Epithelial cell of esophagus (primary cell): Measurements from ENCODE around the gene HTRA3.

ENCODE experiments used
- DNase-seq: peaks from one replicate; pipeline ENCODE4 v3.0.0; 2010; ENCODE audit warnings: low read depth
- H3K4me3 ChIP-seq: 2 replicates; pipeline ENCODE4 v1.5.1; 2011; ENCODE audit warnings: mild to moderate bottlenecking, low read length, control low read depth
- CTCF ChIP-seq: IDR thresholded peaks from 2 replicates; pipeline ENCODE4 v1.5.1; 2011; ENCODE audit warnings: low read depth, mild to moderate bottlenecking, low read length, control low read depth, inconsistent platforms; ENCODE audit not compliant: insufficient read depth; ENCODE audit errors: missing control alignments

Gene HTRA3

DNA sequence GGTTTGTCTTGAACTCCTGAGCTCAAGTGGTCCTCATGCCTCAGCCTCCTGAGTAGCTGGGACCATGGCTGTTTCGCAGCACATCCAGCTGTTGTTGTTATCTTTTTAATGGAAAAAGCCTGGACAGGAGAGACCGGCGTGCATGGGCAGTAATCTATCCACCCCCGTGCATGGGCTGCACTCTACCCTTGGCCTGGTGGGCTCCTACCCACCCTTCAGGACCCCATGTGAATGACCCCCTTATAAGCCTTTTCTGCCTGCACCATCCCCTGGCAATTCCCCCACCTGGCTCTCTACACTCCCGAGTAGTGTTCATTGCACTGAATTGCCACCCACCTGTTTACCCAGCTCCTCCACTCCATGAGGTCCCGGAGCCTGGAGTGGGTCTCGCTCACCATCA, 18.9 kb upstream of the HTRA3 start:
- DNase-seq = no peak
- TF ChIP-seq CTCF = no peak
- H3K4me3 ChIP-seq = no peak overlapping the region

DNA sequence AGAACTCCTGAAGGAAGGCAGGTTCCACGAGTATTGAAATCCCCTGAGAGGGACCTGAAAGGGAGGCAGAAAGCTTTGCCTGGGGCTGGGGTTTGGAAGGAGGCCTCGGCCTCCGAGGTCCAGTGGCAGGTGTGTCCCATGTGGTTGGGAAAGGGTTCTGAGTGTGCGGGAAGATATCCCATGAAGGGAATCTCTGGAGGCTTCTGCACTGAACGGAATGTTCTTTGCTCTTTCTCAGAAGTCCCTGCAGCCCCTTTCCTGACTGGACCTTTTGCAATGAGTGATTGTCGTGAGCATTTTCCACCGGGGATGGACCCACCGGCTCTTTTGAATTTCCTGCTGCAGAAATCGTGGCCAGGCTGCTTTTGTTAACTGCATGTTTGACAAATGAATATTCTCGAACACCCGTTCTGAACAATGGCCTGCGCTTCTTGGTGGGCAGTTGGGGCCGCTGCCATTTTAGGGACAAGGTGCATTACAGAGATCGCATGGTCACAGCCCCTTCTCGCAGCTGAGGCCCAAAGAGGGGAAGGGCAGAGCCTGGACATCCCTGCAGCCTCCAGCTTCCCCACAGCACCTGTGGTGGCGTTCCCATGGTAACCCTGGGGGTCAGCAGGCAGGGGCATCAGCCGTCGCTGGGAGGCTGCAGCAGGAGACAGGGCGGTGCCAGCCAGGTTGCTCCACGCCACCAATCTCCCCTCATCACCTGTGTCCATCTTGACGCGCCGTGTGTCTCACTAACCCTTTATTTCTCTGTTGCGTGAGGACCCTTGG, 18.3 kb upstream of the HTRA3 start:
- no peak for TF ChIP-seq CTCF
- no peak overlapping the region for H3K4me3 ChIP-seq
- no peak for DNase-seq

- no peak for DNase-seq
- TF ChIP-seq CTCF = no peak
- H3K4me3 ChIP-seq = no peak overlapping the region
These were observed 17.0 kb upstream of the HTRA3 start for GRCh38 chr4:8252301-8253173.

DNA sequence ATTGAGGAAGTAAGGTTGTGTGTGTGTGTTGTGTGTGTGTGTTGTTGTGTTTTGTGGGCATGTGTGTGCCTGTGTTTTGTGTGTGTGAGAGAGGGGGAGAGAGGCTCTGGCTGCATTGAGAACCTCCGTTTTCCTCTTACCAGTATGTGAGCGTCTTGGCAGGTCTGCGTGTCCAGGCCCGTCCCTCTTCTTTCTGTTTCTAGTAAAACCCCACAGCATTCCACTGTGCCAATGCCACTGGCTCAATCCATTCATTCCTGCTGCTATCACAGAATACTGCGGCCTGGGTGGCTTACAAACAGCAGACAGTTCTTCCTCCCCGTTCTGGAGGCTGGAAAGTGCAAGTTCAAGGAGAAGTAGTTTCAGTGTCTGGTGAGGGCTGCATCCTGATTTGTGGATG, 15.5 kb upstream of the HTRA3 start:
- no peak overlapping the region for H3K4me3 ChIP-seq
- peak; percentile 84 for DNase-seq
- no peak for TF ChIP-seq CTCF

DNA sequence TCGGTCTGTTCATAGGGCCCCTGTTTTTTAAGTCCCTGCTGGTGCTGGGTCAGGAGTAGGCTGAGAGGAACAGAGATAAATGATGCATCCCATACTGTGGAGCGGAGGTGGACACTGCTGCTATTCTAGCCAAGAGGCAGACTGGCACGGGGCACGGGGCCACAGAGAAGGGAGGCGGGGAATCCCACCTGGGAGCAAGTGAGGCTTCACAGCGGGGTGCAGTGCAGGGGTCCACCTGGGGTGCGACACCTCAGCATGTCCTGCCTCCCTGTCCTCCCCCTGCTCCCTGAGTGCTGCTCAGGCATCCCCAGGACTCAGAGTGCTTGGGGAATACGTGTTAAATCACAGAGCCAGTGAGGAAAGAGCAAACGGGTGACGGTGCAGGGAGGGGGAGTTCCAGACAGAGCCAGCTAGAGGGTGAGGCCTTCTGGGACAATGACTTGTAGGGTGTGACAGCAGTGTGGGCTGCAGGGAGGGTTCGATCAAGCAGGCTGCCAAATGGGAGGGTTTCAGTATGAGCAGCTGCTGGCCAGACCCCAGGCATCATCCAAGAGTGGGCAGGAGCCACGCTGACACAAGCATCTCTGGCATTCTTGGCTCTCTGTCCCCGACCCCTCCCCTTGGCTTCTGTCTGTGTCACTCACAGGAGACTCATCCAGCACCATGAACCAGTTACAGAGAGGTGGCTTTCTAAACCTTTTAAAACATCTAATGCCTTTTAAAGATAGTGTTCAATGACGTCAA, 13.7 kb upstream of the HTRA3 start:
- no peak for TF ChIP-seq CTCF
- peak; percentile 39 for DNase-seq
- no peak overlapping the region for H3K4me3 ChIP-seq

DNA sequence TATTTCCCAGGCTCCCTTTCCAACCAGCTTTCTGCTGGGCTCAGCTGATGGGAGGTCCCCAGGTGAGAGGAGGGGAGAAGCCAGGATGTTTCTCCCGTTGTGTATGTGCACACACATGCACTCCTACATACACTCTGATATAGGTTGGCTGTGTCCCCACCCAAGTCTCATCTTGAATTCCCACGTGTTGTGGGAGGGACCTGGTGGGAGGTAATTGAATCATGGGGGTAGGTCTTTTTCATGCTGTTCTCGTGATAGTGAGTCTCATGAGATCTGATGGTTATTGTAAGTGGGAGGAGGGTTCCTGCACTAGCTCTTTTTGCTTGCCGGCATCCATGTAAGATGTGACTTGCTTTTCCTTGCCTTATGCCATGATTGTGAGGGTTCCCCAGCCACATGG, 11.7 kb upstream of the HTRA3 start:
- no peak for DNase-seq
- TF ChIP-seq CTCF = no peak
- no peak overlapping the region for H3K4me3 ChIP-seq
